B cell (primary cell): ENCODE data around the gene NKX6-2.

Experiments
- EZH2 ChIP-seq: IDR thresholded peaks from 2 replicates; pipeline ENCODE4 v1.6.1; 2012; ENCODE audit warnings: borderline replicate concordance, low read depth, mild to moderate bottlenecking, moderate library complexity, low read length; ENCODE audit not compliant: insufficient read depth, poor library complexity, severe bottlenecking
- TF ChIP-seq, protein P1 (sequence below): fragments of 200-600 bp; IDR thresholded peaks from one replicate; pipeline ENCODE4 v1.8.0; 2022; ENCODE audit warnings: antibody characterized with exemption, mild to moderate bottlenecking

DNA sequence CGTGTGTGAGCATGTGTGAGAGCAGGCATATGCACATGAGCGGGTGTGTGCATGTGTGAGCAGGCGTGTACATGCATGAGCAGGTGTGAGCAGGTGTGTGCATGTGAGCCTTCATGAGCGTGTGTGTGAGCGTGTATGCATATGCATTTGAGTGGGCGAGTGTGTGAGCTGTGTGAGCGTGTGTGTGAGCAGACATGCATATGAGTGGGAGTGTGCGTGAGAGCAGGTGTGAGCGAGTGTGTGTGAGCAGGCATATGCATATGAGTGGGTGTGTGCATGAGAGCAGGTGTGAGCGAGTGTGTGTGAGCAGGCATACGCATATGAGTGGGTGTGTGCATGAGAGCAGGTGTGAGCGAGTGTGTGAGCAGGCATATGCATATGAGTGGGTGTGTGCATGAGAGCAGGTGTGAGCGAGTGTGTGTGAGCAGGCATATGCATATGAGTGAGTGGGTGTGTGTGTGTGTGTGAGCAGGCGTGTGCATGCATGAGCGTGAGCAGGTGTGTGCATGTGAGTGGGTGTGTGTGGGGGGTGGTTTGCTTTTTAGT, 30.7 kb downstream of the NKX6-2 start:
- TF ChIP-seq, protein P1, sequence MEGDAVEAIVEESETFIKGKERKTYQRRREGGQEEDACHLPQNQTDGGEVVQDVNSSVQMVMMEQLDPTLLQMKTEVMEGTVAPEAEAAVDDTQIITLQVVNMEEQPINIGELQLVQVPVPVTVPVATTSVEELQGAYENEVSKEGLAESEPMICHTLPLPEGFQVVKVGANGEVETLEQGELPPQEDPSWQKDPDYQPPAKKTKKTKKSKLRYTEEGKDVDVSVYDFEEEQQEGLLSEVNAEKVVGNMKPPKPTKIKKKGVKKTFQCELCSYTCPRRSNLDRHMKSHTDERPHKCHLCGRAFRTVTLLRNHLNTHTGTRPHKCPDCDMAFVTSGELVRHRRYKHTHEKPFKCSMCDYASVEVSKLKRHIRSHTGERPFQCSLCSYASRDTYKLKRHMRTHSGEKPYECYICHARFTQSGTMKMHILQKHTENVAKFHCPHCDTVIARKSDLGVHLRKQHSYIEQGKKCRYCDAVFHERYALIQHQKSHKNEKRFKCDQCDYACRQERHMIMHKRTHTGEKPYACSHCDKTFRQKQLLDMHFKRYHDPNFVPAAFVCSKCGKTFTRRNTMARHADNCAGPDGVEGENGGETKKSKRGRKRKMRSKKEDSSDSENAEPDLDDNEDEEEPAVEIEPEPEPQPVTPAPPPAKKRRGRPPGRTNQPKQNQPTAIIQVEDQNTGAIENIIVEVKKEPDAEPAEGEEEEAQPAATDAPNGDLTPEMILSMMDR: no peak
- no peak for TF ChIP-seq EZH2
